ENCODE data around the gene OLFM1. TPM values are rescaled to one million over a fixed set of nuclear protein-coding genes. Genes with fewer than 3 reads are reported as not detected.

The OLFM1 gene
- polyA plus RNA-seq, 1 donor (not counting 4 experiments of a cell fraction or from before 2014, with no cell fraction given), result 0.25 TPM

GRCh38 chr9:135158564-135158937 is 71.1 kb downstream of the OLFM1 start:
- no peak overlapping the region for H3K27ac ChIP-seq (ENCODE audit: control insufficient read depth, insufficient read depth, low read length)
- no peak overlapping the region for H3K9ac ChIP-seq (ENCODE audit: control insufficient read depth, extremely low read depth, insufficient read depth, low read length)
- DNase-seq (ENCODE audit: low read depth, low spot score) (no peak), FAIRE-seq (no peak)
- H3K36me3 ChIP-seq (ENCODE audit: control insufficient read depth in 2 of 2, extremely low read depth in 1 of 2, insufficient read depth in 2 of 2, low read length in 2 of 2), result no peaks in the 10 kb centered on the region
- no peaks in the 10 kb centered on the region for H3K9me3 ChIP-seq (ENCODE audit: control insufficient read depth, low read depth, low read length)
- H3K9me1 ChIP-seq (ENCODE audit: control insufficient read depth, extremely low read depth, insufficient read depth, low read length), result no peaks in the 10 kb centered on the region
- no peaks in the 10 kb centered on the region for H3K79me2 ChIP-seq (ENCODE audit: control insufficient read depth, insufficient read depth, low read length)
- H3K27me3 ChIP-seq (ENCODE audit: control insufficient read depth, extremely low read depth, insufficient read depth, low read length), result no peaks in the 10 kb centered on the region
- H3K4me3 ChIP-seq (ENCODE audit: control insufficient read depth in 2 of 3, extremely low read depth in 1 of 3, insufficient read depth in 2 of 3, low read depth in 1 of 3, low read length in 3 of 3), result no peak overlapping the region
- H4K20me1 ChIP-seq (ENCODE audit: control insufficient read depth, extremely low read depth, insufficient read depth, low read length), result no peaks in the 10 kb centered on the region
- TF ChIP-seq, protein P1, sequence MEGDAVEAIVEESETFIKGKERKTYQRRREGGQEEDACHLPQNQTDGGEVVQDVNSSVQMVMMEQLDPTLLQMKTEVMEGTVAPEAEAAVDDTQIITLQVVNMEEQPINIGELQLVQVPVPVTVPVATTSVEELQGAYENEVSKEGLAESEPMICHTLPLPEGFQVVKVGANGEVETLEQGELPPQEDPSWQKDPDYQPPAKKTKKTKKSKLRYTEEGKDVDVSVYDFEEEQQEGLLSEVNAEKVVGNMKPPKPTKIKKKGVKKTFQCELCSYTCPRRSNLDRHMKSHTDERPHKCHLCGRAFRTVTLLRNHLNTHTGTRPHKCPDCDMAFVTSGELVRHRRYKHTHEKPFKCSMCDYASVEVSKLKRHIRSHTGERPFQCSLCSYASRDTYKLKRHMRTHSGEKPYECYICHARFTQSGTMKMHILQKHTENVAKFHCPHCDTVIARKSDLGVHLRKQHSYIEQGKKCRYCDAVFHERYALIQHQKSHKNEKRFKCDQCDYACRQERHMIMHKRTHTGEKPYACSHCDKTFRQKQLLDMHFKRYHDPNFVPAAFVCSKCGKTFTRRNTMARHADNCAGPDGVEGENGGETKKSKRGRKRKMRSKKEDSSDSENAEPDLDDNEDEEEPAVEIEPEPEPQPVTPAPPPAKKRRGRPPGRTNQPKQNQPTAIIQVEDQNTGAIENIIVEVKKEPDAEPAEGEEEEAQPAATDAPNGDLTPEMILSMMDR (optimal IDR thresholded peaks at IDR 0.05 in 1 of 3, IDR thresholded peaks at IDR 0.05 in 1 of 3, conservative IDR thresholded peaks at IDR 0.05 in 1 of 3; ENCODE audit: extremely low read depth in 1 of 3, insufficient read depth in 2 of 3, low read length in 3 of 3), result no peak
- no peak for TF ChIP-seq EZH2 (IDR thresholded peaks at IDR 0.05; ENCODE audit: low read length)
- H3K4me2 ChIP-seq (ENCODE audit: control insufficient read depth, extremely low read depth, insufficient read depth, low read depth, low read length), result no peak overlapping the region
- dilution Hi-C loops (cut with MboI; ENCODE audit: extremely low pct_ligation_motif_present, low sequenced_read_pairs), result no loop called here
- H3K4me1 ChIP-seq (ENCODE audit: control insufficient read depth, extremely low read depth, insufficient read depth, low read length), result no peaks in the 10 kb centered on the region
- no peak overlapping the region for H2AFZ ChIP-seq (ENCODE audit: control insufficient read depth, low read length)

DNA sequence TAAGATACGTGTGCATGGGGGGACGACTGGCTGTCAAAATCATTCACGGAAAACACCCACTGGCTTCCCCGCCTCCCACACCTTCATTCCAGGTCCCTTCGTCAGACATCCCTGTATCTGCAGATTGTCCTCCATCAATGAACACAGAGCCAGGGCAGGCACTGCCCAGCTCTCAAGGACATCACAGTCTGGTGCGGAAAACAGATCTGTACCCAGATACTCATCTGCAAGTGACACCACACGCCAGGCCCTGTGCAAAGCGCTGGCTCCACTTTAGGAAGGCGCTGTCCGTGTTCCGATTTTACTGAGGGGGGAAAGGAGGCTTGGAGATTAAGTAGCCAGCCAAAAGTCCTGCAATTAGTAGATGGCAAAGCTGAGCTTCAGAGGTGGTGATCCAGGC is 72.3 kb downstream of the OLFM1 start:
- no peaks in the 10 kb centered on the region for H3K4me1 ChIP-seq (ENCODE audit: control insufficient read depth, extremely low read depth, insufficient read depth, low read length)
- no peak overlapping the region for H3K27ac ChIP-seq (ENCODE audit: control insufficient read depth, insufficient read depth, low read length)
- H3K9ac ChIP-seq (ENCODE audit: control insufficient read depth, extremely low read depth, insufficient read depth, low read length), result no peak overlapping the region
- TF ChIP-seq, protein P1 (optimal IDR thresholded peaks at IDR 0.05 in 1 of 3, IDR thresholded peaks at IDR 0.05 in 1 of 3, conservative IDR thresholded peaks at IDR 0.05 in 1 of 3; ENCODE audit: extremely low read depth in 1 of 3, insufficient read depth in 2 of 3, low read length in 3 of 3), result no peak
- TF ChIP-seq EZH2 (IDR thresholded peaks at IDR 0.05; ENCODE audit: low read length), result no peak
- dilution Hi-C loops (cut with MboI; ENCODE audit: extremely low pct_ligation_motif_present, low sequenced_read_pairs), result no loop called here
- H3K36me3 ChIP-seq (ENCODE audit: control insufficient read depth in 2 of 2, extremely low read depth in 1 of 2, insufficient read depth in 2 of 2, low read length in 2 of 2), result no peaks in the 10 kb centered on the region
- no peak for DNase-seq (ENCODE audit: low read depth, low spot score)
- no peaks in the 10 kb centered on the region for H3K27me3 ChIP-seq (ENCODE audit: control insufficient read depth, extremely low read depth, insufficient read depth, low read length)
- FAIRE-seq, result no peak
- no peaks in the 10 kb centered on the region for H3K9me3 ChIP-seq (ENCODE audit: control insufficient read depth, low read depth, low read length)
- H3K4me3 ChIP-seq (ENCODE audit: control insufficient read depth in 2 of 3, extremely low read depth in 1 of 3, insufficient read depth in 2 of 3, low read depth in 1 of 3, low read length in 3 of 3), result no peak overlapping the region
- H3K79me2 ChIP-seq (ENCODE audit: control insufficient read depth, insufficient read depth, low read length), result no peaks in the 10 kb centered on the region
- no peak overlapping the region for H2AFZ ChIP-seq (ENCODE audit: control insufficient read depth, low read length)
- H3K4me2 ChIP-seq (ENCODE audit: control insufficient read depth, extremely low read depth, insufficient read depth, low read depth, low read length), result no peak overlapping the region
- no peaks in the 10 kb centered on the region for H4K20me1 ChIP-seq (ENCODE audit: control insufficient read depth, extremely low read depth, insufficient read depth, low read length)
- no peaks in the 10 kb centered on the region for H3K9me1 ChIP-seq (ENCODE audit: control insufficient read depth, extremely low read depth, insufficient read depth, low read length)

All from keratinocyte (primary cell).